Tibial nerve (tissue), 4 donors: Measurements from ENCODE around the gene CHRNA10.

Source experiments
- EP300 ChIP-seq, 2 donors: sonication (generic); formaldehyde crosslinking; IDR thresholded peaks; one replicate each; pipeline ENCODE4 v1.6.1; 2017; ENCODE audit warnings: antibody characterized with exemption in 2 of 2, mild to moderate bottlenecking in 1 of 2
- POLR2A ChIP-seq, 2 donors: fragments of 450-650 bp; IDR thresholded peaks; one replicate each; pipeline ENCODE4 v1.6.1; 2017; ENCODE audit warnings: antibody characterized with exemption in 2 of 2, mild to moderate bottlenecking in 2 of 2, moderate library complexity in 2 of 2
- TF ChIP-seq, protein P1 (sequence below), 5 experiments: fragments of 200-600 bp in 3 of 5; fragments of 450-650 bp in 2 of 5; sonication (generic) in 3 of 5; IDR thresholded peaks; one replicate each; pipeline ENCODE4 v1.5.1; 2016 to 2019; ENCODE audit warnings: antibody characterized with exemption in 5 of 5, mild to moderate bottlenecking in 3 of 5, moderate library complexity in 2 of 5

DNA sequence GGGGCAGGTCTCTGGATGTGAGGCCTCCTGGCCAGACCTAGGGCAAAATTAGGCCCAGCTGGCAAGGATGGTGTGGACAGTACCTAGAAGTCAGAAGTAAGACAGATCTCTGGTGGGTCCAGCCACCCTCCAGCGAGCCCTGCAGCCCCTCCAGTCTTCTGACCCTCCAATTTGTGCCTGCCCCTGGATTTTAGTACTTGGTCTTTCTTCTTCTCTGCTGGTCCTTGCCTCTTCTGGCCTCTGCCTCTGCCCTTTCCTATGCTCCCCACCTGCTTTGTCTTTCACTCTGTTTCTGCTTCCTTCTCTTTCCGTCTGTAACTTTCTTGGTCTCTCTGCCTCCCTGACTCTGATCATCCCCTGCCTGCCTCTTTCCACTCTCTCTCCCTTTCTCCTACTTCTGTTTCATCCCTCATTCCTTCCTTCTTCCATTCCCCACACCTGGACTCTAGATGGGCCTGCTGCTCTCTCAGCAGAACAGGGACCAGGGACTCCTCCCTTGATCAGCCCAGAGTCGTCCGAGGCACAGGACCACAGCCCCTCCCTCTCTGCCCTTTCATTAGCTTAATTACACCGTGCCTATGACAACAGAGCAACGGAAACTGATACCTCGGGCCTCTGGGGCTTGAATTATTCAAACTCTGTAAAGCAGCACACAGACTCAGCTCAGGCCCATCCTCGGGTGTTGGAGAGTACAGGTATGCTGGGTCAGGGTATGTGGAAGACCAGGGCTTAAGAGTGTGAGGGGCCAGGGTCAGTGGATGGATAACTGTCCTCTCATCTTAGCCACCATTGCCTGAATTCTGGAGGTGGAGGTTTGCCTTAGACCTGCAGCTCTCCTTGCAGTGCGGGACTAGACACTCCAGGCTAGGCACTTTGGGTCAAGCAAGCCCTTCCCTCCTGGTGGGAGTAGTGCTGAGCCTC lies at the start of gene CHRNA10:
- TF ChIP-seq POLR2A (IDR thresholded peaks at IDR 0.05) = no peak
- TF ChIP-seq EP300 (IDR thresholded peaks at IDR 0.05) = no peak
- TF ChIP-seq, protein P1, sequence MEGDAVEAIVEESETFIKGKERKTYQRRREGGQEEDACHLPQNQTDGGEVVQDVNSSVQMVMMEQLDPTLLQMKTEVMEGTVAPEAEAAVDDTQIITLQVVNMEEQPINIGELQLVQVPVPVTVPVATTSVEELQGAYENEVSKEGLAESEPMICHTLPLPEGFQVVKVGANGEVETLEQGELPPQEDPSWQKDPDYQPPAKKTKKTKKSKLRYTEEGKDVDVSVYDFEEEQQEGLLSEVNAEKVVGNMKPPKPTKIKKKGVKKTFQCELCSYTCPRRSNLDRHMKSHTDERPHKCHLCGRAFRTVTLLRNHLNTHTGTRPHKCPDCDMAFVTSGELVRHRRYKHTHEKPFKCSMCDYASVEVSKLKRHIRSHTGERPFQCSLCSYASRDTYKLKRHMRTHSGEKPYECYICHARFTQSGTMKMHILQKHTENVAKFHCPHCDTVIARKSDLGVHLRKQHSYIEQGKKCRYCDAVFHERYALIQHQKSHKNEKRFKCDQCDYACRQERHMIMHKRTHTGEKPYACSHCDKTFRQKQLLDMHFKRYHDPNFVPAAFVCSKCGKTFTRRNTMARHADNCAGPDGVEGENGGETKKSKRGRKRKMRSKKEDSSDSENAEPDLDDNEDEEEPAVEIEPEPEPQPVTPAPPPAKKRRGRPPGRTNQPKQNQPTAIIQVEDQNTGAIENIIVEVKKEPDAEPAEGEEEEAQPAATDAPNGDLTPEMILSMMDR (IDR thresholded peaks at IDR 0.05) = no peak
